Forelimb muscle (tissue), 1 donor: ENCODE measurements around the gene PKD1L1. TPM values are rescaled to one million over a fixed set of nuclear protein-coding genes. Genes with fewer than 3 reads are reported as not detected.
"Not testable (repeated sequence)": the region's sequence is repeated elsewhere in the genome, so short reads cannot be mapped to it uniquely, and the experiment has no call there.

Experiments used
- DNase-seq: peaks from one replicate; pipeline ENCODE4 v3.0.0-alpha.2; 2013; ENCODE audit warnings: low read depth
- polyA plus RNA-seq: library from polyadenylated mRNA; unstranded; fragments of 120-200 nt; gene quantifications from one replicate; pipeline ENCODE4 v1.2.1, GENCODE V29; 2013; ENCODE audit not compliant: insufficient read length

The PKD1L1 gene
- polyA plus RNA-seq, 1 donor, result 1.2 TPM

GRCh38 chr7:47766126-47766525 lies 182.1 kb downstream of the PKD1L1 start:
- no peak for DNase-seq

- DNase-seq, result no peak
These were observed 182.8 kb downstream of the PKD1L1 start for GRCh38 chr7:47765373-47765979.

- DNase-seq, result no peak
These were observed 183.5 kb downstream of the PKD1L1 start for GRCh38 chr7:47764746-47765145.

- no peak for DNase-seq
These were observed 184.9 kb downstream of the PKD1L1 start for GRCh38 chr7:47763063-47763974.

- no peak for DNase-seq
These were observed 185.6 kb downstream of the PKD1L1 start for GRCh38 chr7:47762746-47763062.

GRCh38 chr7:47762207-47762606 lies 186.1 kb downstream of the PKD1L1 start:
- no peak for DNase-seq

- no peak for DNase-seq
These were observed 189.1 kb downstream of the PKD1L1 start for GRCh38 chr7:47759056-47759706.

GRCh38 chr7:47758546-47758945 lies 189.7 kb downstream of the PKD1L1 start:
- DNase-seq, result no peak

- DNase-seq, result no peak
These were observed 190.3 kb downstream of the PKD1L1 start for GRCh38 chr7:47757921-47758411.

- DNase-seq, result no peak
These were observed 191.6 kb downstream of the PKD1L1 start for GRCh38 chr7:47756636-47757035.

GRCh38 chr7:47755248-47755647 lies 193.0 kb downstream of the PKD1L1 start:
- DNase-seq, result no peak

GRCh38 chr7:47751724-47752123 lies 196.5 kb downstream of the PKD1L1 start:
- not testable (repeated sequence) for DNase-seq

GRCh38 chr7:47751043-47751442 lies 197.2 kb downstream of the PKD1L1 start:
- no peak for DNase-seq

- DNase-seq, result no peak
These were observed 200.2 kb downstream of the PKD1L1 start for GRCh38 chr7:47748041-47748440.

- no peak for DNase-seq
These were observed 201.1 kb downstream of the PKD1L1 start for GRCh38 chr7:47747160-47747559.

- no peak for DNase-seq
These were observed 201.8 kb downstream of the PKD1L1 start for GRCh38 chr7:47746468-47746867.

- no peak for DNase-seq
These were observed 203.4 kb downstream of the PKD1L1 start for GRCh38 chr7:47744883-47745282.

- DNase-seq, result no peak
These were observed 204.2 kb downstream of the PKD1L1 start for GRCh38 chr7:47743965-47744591.

- DNase-seq, result no peak
These were observed 206.3 kb downstream of the PKD1L1 start for GRCh38 chr7:47741984-47742383.

- DNase-seq, result no peak
These were observed 208.4 kb downstream of the PKD1L1 start for GRCh38 chr7:47739891-47740290.

GRCh38 chr7:47739301-47739875 lies 208.9 kb downstream of the PKD1L1 start:
- DNase-seq, result no peak
